Subcutaneous adipose tissue (tissue), 4 donors: ENCODE measurements around the gene STS. TPM values are rescaled to one million over a fixed set of nuclear protein-coding genes. Genes with fewer than 3 reads are reported as not detected.

ENCODE experiments used
- CTCF ChIP-seq: fragments of 450-650 bp; IDR thresholded peaks from one replicate; pipeline ENCODE4 v1.5.1; 2016; ENCODE audit warnings: low read depth, mild to moderate bottlenecking, control low read depth, antibody characterized with exemption, moderate library complexity
- small RNA-seq: library from RNA; depleted of rRNA; stranded (forward); fragments of <200 nt; gene quantifications from one replicate; pipeline ENCODE3, GENCODE V24; 2016
- total RNA-seq, 4 donors: library from RNA; depleted of rRNA; stranded (reverse); fragments of >200 nt; gene quantifications; one replicate each; pipeline ENCODE4 v1.1.0, GENCODE V29; 2016

Gene STS
- total RNA-seq, 4 donors from 2014 or later = 11.9 to 40.4 (median 19.0) TPM

GRCh38 chrX:7184816-7185215 lies 37.3 kb downstream of the STS start:
- no peak for TF ChIP-seq CTCF

- no peak for TF ChIP-seq CTCF
These were observed 41.2 kb downstream of the STS start for GRCh38 chrX:7188672-7189071.

GRCh38 chrX:7190157-7190556 lies 42.6 kb downstream of the STS start:
- TF ChIP-seq CTCF = no peak

GRCh38 chrX:7191681-7192110 lies 44.2 kb downstream of the STS start:
- no peak for TF ChIP-seq CTCF

GRCh38 chrX:7192871-7193270 lies 45.4 kb downstream of the STS start:
- no peak for TF ChIP-seq CTCF

- TF ChIP-seq CTCF = no peak
These were observed 47.1 kb downstream of the STS start for GRCh38 chrX:7194606-7195005.

Small RNAs within 50 kb of the gene (small RNA-seq; reads per million reads assigned to genes)
- 0.73 reads per million for gene MIR4767

Other genes starting within 250 kb of the STS start
- 10 to 100 TPM in 3 of 4 donors, 1 to 10 TPM in 1; 7.9 to 23.3 (median 12.6) TPM for gene PUDP, start 441 bp downstream of the STS start, total RNA-seq